K562 (cell line): Measurements from ENCODE around the gene NBDY.

Source experiments
- BCL6 ChIP-seq: fragments of 250-450 bp; sonication (Bioruptor Pico); IDR thresholded peaks from 2 replicates; pipeline ENCODE4 v1.4.0; 2020
- CTCF ChIP-seq, 3 experiments: IDR thresholded peaks in 2 of 3; conservative IDR thresholded peaks in 1 of 3; 2 replicates each; pipeline ENCODE4 v1.5.1; 2011 to 2012; ENCODE audit warnings: low read length in 3 of 3, mild to moderate bottlenecking in 3 of 3, control low read depth in 2 of 3, improper control_type of control experiment in 1 of 3, inconsistent platforms in 1 of 3, low read depth in 1 of 3, mixed read lengths in 1 of 3, moderate library complexity in 1 of 3; ENCODE audit not compliant: insufficient read depth in 2 of 3
- E2F5 ChIP-seq: sonication (generic); formaldehyde crosslinking; IDR thresholded peaks from 2 replicates; pipeline ENCODE4 v1.8.0; 2022; ENCODE audit warnings: mild to moderate bottlenecking, missing genetic modification reagents
- ESRRA ChIP-seq: fragments of 450-650 bp; IDR thresholded peaks from 2 replicates; pipeline ENCODE4 v1.6.1; 2014; ENCODE audit warnings: low read depth, mild to moderate bottlenecking, moderate library complexity, borderline replicate concordance
- ESRRB ChIP-seq: fragments of 250-450 bp; sonication (Bioruptor Pico); IDR thresholded peaks from 2 replicates; pipeline ENCODE4 v1.5.0; 2020; ENCODE audit warnings: mild to moderate bottlenecking, moderate library complexity, borderline replicate concordance
- FOXA3 ChIP-seq, 2 experiments: fragments of 450-650 bp in 1 of 2; sonication (generic) in 1 of 2; formaldehyde crosslinking; IDR thresholded peaks in 1 of 2; conservative IDR thresholded peaks in 1 of 2; 2 replicates each; pipeline versions ENCODE4 v1.4.0 to v1.8.0; 2020 to 2022; ENCODE audit warnings: mild to moderate bottlenecking in 2 of 2, missing genetic modification reagents in 1 of 2
- FOXJ3 ChIP-seq: sonication (generic); formaldehyde crosslinking; IDR thresholded peaks from 2 replicates; pipeline ENCODE4 v1.4.0; 2020; ENCODE audit warnings: mild to moderate bottlenecking, missing genetic modification reagents
- HDAC6 ChIP-seq: IDR thresholded peaks from 2 replicates; pipeline ENCODE4 v1.6.1; 2012; ENCODE audit warnings: low read depth, mild to moderate bottlenecking, control low read depth, inconsistent platforms, low read length, moderate library complexity
- ILK ChIP-seq: fragments of 450-650 bp; IDR thresholded peaks from 2 replicates; pipeline ENCODE4 v1.6.1; 2016; ENCODE audit warnings: missing genetic modification characterization, low read depth, mild to moderate bottlenecking, missing compliant biosample characterization, moderate library complexity, borderline replicate concordance
- PCBP2 ChIP-seq: fragments of 200-400 bp; formaldehyde crosslinking; IDR thresholded peaks from 2 replicates; pipeline ENCODE4 v1.6.1; 2018; ENCODE audit warnings: low read length, low read depth, mild to moderate bottlenecking, moderate library complexity; ENCODE audit not compliant: poor library complexity, severe bottlenecking
- POLR2AphosphoS5 ChIP-seq: IDR thresholded peaks from 2 replicates; pipeline ENCODE4 v1.6.1; 2011; ENCODE audit warnings: mild to moderate bottlenecking, low read depth, low read length, moderate library complexity; ENCODE audit not compliant: control insufficient read depth, insufficient read depth
- SAFB ChIP-seq: fragments of 200-400 bp; formaldehyde crosslinking; IDR thresholded peaks from 2 replicates; pipeline ENCODE4 v1.6.1; 2017; ENCODE audit warnings: low read depth, low read length, borderline replicate concordance
- YY1 ChIP-seq, 3 experiments: IDR thresholded peaks; 2 replicates each; pipeline ENCODE4 v1.6.1; 2011; ENCODE audit warnings: low read length in 2 of 3, mild to moderate bottlenecking in 2 of 3, moderate library complexity in 2 of 3, borderline replicate concordance in 1 of 3, control low read depth in 1 of 3, low read depth in 1 of 3; ENCODE audit not compliant: insufficient read depth in 3 of 3, insufficient replicate concordance in 2 of 3, control insufficient read depth in 1 of 3, insufficient read length in 1 of 3; ENCODE audit errors: extremely low read depth in 1 of 3
- TF ChIP-seq, protein P1 (sequence below): sonication (generic); formaldehyde crosslinking; IDR thresholded peaks from 2 replicates; pipeline ENCODE4 v1.8.1; 2023; ENCODE audit warnings: mild to moderate bottlenecking, missing genetic modification reagents

GRCh38 chrX:56765811-56766553 is 36.9 kb downstream of the NBDY start:
- TF ChIP-seq YY1 (IDR thresholded peaks at IDR 0.05; ENCODE audit: borderline replicate concordance in 1 of 3, control insufficient read depth in 1 of 3, extremely low read depth in 1 of 3, insufficient read depth in 3 of 3, insufficient read length in 1 of 3, insufficient replicate concordance in 2 of 3, low read depth in 1 of 3, low read length in 2 of 3) = no peak
- no peak for TF ChIP-seq ESRRB (CRISPR knock-in tag)
- TF ChIP-seq FOXA3 (CRISPR knock-in tag; conservative IDR thresholded peaks at IDR 0.05 in 1 of 2, IDR thresholded peaks at IDR 0.05 in 1 of 2) = no peak
- TF ChIP-seq ESRRA = no peak
- no peak for TF ChIP-seq FOXJ3
- TF ChIP-seq BCL6 = no peak
- TF ChIP-seq, protein P1, sequence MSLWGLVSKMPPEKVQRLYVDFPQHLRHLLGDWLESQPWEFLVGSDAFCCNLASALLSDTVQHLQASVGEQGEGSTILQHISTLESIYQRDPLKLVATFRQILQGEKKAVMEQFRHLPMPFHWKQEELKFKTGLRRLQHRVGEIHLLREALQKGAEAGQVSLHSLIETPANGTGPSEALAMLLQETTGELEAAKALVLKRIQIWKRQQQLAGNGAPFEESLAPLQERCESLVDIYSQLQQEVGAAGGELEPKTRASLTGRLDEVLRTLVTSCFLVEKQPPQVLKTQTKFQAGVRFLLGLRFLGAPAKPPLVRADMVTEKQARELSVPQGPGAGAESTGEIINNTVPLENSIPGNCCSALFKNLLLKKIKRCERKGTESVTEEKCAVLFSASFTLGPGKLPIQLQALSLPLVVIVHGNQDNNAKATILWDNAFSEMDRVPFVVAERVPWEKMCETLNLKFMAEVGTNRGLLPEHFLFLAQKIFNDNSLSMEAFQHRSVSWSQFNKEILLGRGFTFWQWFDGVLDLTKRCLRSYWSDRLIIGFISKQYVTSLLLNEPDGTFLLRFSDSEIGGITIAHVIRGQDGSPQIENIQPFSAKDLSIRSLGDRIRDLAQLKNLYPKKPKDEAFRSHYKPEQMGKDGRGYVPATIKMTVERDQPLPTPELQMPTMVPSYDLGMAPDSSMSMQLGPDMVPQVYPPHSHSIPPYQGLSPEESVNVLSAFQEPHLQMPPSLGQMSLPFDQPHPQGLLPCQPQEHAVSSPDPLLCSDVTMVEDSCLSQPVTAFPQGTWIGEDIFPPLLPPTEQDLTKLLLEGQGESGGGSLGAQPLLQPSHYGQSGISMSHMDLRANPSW = no peak
- no peak for TF ChIP-seq POLR2AphosphoS5
- no peak for TF ChIP-seq PCBP2
- no peak for TF ChIP-seq HDAC6
- no peak for TF ChIP-seq ILK (tag)
- no peak for TF ChIP-seq E2F5
- TF ChIP-seq CTCF (IDR thresholded peaks at IDR 0.05 in 2 of 3, conservative IDR thresholded peaks at IDR 0.05 in 1 of 3; ENCODE audit: insufficient read depth in 2 of 3, low read depth in 1 of 3, low read length in 3 of 3) = no peak
- TF ChIP-seq SAFB = no peak
